Mononuclear cell (primary cell): Measurements from ENCODE around the gene HPDL. TPM values are rescaled to one million over a fixed set of nuclear protein-coding genes. Genes with fewer than 3 reads are reported as not detected.

Experiments used
- H3K27me3 ChIP-seq: 2 replicates; pipeline ENCODE4 v1.6.0; 2011; ENCODE audit warnings: low read length, control low read depth; ENCODE audit not compliant: insufficient read depth
- H3K4me1 ChIP-seq: 2 replicates; pipeline ENCODE4 v1.5.1; 2011; ENCODE audit warnings: mild to moderate bottlenecking, low read length, control low read depth; ENCODE audit not compliant: insufficient read depth
- H3K4me3 ChIP-seq: 2 replicates; pipeline ENCODE4 v1.5.1; 2011; ENCODE audit warnings: mild to moderate bottlenecking, low read length, moderate library complexity
- H3K9me3 ChIP-seq: 2 replicates; pipeline ENCODE4 v1.5.1; 2011; ENCODE audit warnings: low read depth, mild to moderate bottlenecking, control low read depth, low read length
- total RNA-seq: library from RNA; depleted of rRNA; stranded (reverse); fragments of >200 nt; gene quantifications from one replicate; pipeline ENCODE4 v1.2.3, GENCODE V29; 2012

The HPDL gene
- total RNA-seq, 1 donor, result not detected

GRCh38 chr1:45334308-45335245, 7.9 kb downstream of the HPDL start:
- Histone ChIP-seq H3K4me3 (no peak overlapping the region), H3K27me3 (no peaks in the 10 kb centered on the region), H3K9me3 (no peaks in the 10 kb centered on the region)

GRCh38 chr1:45335855-45336324, 9.2 kb downstream of the HPDL start:
- peaks cover 26% of the 10 kb centered on the region for H3K4me1 ChIP-seq
- H3K9me3 ChIP-seq, result no peaks in the 10 kb centered on the region
- no peak overlapping the region for H3K4me3 ChIP-seq
- H3K27me3 ChIP-seq, result no peaks in the 10 kb centered on the region

More at GRCh38 chr1:45334308-45335245, 7.9 kb downstream of the HPDL start:
- H3K4me1 ChIP-seq, result peaks cover 21% of the 10 kb centered on the region

- Histone ChIP-seq H3K4me1 (peaks cover 45% of the 10 kb centered on the region), H3K9me3 (no peaks in the 10 kb centered on the region), H3K4me3 (no peak overlapping the region), H3K27me3 (no peaks in the 10 kb centered on the region)
Measured at GRCh38 chr1:45337630-45338325, 11.1 kb downstream of the HPDL start.

- Histone ChIP-seq H3K27me3 (no peaks in the 10 kb centered on the region), H3K9me3 (no peaks in the 10 kb centered on the region), H3K4me1 (peaks cover 36% of the 10 kb centered on the region), H3K4me3 (peak within 1 kb of the TSS; percentile 84)
Measured at GRCh38 chr1:45339789-45340558, 13.3 kb downstream of the HPDL start, which contains the start of the genes MUTYH and TOE1. Gene MUTYH (minus strand): TSS chr1:45340440. CDS start chr1:45334505, 5,935 bp downstream. Gene TOE1 (plus strand): TSS chr1:45340170. CDS start chr1:45340253, 83 bp downstream.

- peaks cover 36% of the 10 kb centered on the region for H3K4me1 ChIP-seq
- peak overlapping the region; percentile 84 for H3K4me3 ChIP-seq
- no peaks in the 10 kb centered on the region for H3K9me3 ChIP-seq
- no peaks in the 10 kb centered on the region for H3K27me3 ChIP-seq
Measured at GRCh38 chr1:45340816-45341466, 14.2 kb downstream of the HPDL start.

GRCh38 chr1:45344499-45344898, 17.8 kb downstream of the HPDL start:
- Histone ChIP-seq H3K4me3 (no peak overlapping the region), H3K9me3 (no peaks in the 10 kb centered on the region), H3K4me1 (peaks cover 27% of the 10 kb centered on the region), H3K27me3 (no peaks in the 10 kb centered on the region)

GRCh38 chr1:45345014-45345413, 18.3 kb downstream of the HPDL start:
- Histone ChIP-seq H3K9me3 (no peaks in the 10 kb centered on the region), H3K27me3 (no peaks in the 10 kb centered on the region), H3K4me3 (no peak overlapping the region), H3K4me1 (peaks cover 26% of the 10 kb centered on the region)

GRCh38 chr1:45346473-45346872, 19.8 kb downstream of the HPDL start:
- Histone ChIP-seq H3K27me3 (no peaks in the 10 kb centered on the region), H3K4me3 (no peak overlapping the region), H3K9me3 (no peaks in the 10 kb centered on the region), H3K4me1 (peaks cover 15% of the 10 kb centered on the region)

GRCh38 chr1:45348020-45348419, 21.3 kb downstream of the HPDL start:
- Histone ChIP-seq H3K4me1 (no peaks in the 10 kb centered on the region), H3K9me3 (no peaks in the 10 kb centered on the region), H3K27me3 (no peaks in the 10 kb centered on the region), H3K4me3 (no peak overlapping the region)

GRCh38 chr1:45348609-45348965, 21.9 kb downstream of the HPDL start:
- Histone ChIP-seq H3K27me3 (no peaks in the 10 kb centered on the region), H3K9me3 (no peaks in the 10 kb centered on the region), H3K4me1 (no peaks in the 10 kb centered on the region), H3K4me3 (no peak overlapping the region)

GRCh38 chr1:45348966-45349677, 22.4 kb downstream of the HPDL start:
- Histone ChIP-seq H3K9me3 (no peaks in the 10 kb centered on the region), H3K27me3 (no peaks in the 10 kb centered on the region), H3K4me3 (no peak overlapping the region), H3K4me1 (no peaks in the 10 kb centered on the region)

GRCh38 chr1:45351508-45351907, 24.8 kb downstream of the HPDL start:
- Histone ChIP-seq H3K9me3 (no peaks in the 10 kb centered on the region), H3K27me3 (no peaks in the 10 kb centered on the region), H3K4me1 (no peaks in the 10 kb centered on the region), H3K4me3 (no peak overlapping the region)

GRCh38 chr1:45353685-45354084, 27.0 kb downstream of the HPDL start:
- no peak overlapping the region for H3K4me3 ChIP-seq
- H3K27me3 ChIP-seq, result no peaks in the 10 kb centered on the region
- H3K9me3 ChIP-seq, result no peaks in the 10 kb centered on the region
- no peaks in the 10 kb centered on the region for H3K4me1 ChIP-seq

- no peaks in the 10 kb centered on the region for H3K27me3 ChIP-seq
- H3K4me1 ChIP-seq, result peaks cover under 1% of the 10 kb centered on the region
- H3K9me3 ChIP-seq, result no peaks in the 10 kb centered on the region
- no peak overlapping the region for H3K4me3 ChIP-seq
Measured at GRCh38 chr1:45354838-45355237, 28.1 kb downstream of the HPDL start.
